Activated naive CD4-positive, alpha-beta T cell treated with anti-CD3 and anti-CD28 coated beads, Interleukin-2, amount 10 ng/mL, durations not matched to agents 5 hours and 36 hours (primary cell): ENCODE data around the gene DDX60. TPM values are rescaled to one million over a fixed set of nuclear protein-coding genes. Genes with fewer than 3 reads are reported as not detected.

ENCODE experiments used
- total RNA-seq, 2 experiments: library from RNA; stranded (reverse); gene quantifications; one replicate each; pipeline ENCODE4 v1.2.3, GENCODE V29; 2021

Gene DDX60
- 10 to 100 TPM; 30.9 to 32.0 TPM for total RNA-seq

GRCh38 chr4:168318266-168318895, at the start of gene DDX60:
DDX60 (minus strand) TSS chr4:168318752; CDS start chr4:168311259, 7,493 bp downstream.

Other genes with a start within 250 kb of the DDX60 start
- not detected for gene ANXA10, start 226.2 kb downstream of the DDX60 start, total RNA-seq
- gene DDX60L, start 161.7 kb upstream of the DDX60 start, total RNA-seq = 10 to 100 TPM; 30.6 to 32.3 TPM
- gene PALLD, start 178.3 kb upstream of the DDX60 start, total RNA-seq = under 1 TPM; 0.29 to 0.66 TPM